Keratinocyte (primary cell): ENCODE results near the gene COG5.

Source experiments
- EZH2 ChIP-seq: IDR thresholded peaks from one replicate; pipeline ENCODE4 v1.6.1; 2012; ENCODE audit warnings: inconsistent platforms, mild to moderate bottlenecking, low read length, moderate library complexity
- TF ChIP-seq, protein P1 (sequence below), 3 experiments: IDR thresholded peaks in 1 of 3; conservative IDR thresholded peaks in 1 of 3; optimal IDR thresholded peaks in 1 of 3; 2 replicates in 2 of 3; 3 replicates in 1 of 3; pipeline versions ENCODE3 to v1.5.1; 2011; ENCODE audit warnings: low read length in 3 of 3, mild to moderate bottlenecking in 3 of 3, moderate library complexity in 2 of 3, control low read depth in 1 of 3, inconsistent platforms in 1 of 3; ENCODE audit not compliant: insufficient read depth in 2 of 3; ENCODE audit errors: extremely low read depth in 1 of 3

- TF ChIP-seq, protein P1, sequence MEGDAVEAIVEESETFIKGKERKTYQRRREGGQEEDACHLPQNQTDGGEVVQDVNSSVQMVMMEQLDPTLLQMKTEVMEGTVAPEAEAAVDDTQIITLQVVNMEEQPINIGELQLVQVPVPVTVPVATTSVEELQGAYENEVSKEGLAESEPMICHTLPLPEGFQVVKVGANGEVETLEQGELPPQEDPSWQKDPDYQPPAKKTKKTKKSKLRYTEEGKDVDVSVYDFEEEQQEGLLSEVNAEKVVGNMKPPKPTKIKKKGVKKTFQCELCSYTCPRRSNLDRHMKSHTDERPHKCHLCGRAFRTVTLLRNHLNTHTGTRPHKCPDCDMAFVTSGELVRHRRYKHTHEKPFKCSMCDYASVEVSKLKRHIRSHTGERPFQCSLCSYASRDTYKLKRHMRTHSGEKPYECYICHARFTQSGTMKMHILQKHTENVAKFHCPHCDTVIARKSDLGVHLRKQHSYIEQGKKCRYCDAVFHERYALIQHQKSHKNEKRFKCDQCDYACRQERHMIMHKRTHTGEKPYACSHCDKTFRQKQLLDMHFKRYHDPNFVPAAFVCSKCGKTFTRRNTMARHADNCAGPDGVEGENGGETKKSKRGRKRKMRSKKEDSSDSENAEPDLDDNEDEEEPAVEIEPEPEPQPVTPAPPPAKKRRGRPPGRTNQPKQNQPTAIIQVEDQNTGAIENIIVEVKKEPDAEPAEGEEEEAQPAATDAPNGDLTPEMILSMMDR (optimal IDR thresholded peaks at IDR 0.05 in 1 of 3, IDR thresholded peaks at IDR 0.05 in 1 of 3, conservative IDR thresholded peaks at IDR 0.05 in 1 of 3; ENCODE audit: extremely low read depth in 1 of 3, insufficient read depth in 2 of 3, low read length in 3 of 3): no peak
- TF ChIP-seq EZH2: no peak
Observed at GRCh38 chr7:107613439-107613838, 49.7 kb upstream of the COG5 start.
